GM12891 (cell line): Measurements from ENCODE around the gene ELAC2.

ENCODE experiments used
- POLR2A ChIP-seq: IDR thresholded peaks from 2 replicates; pipeline ENCODE4 v1.6.1; 2011; ENCODE audit warnings: low read depth, low read length, control low read depth
- TAF1 ChIP-seq: IDR thresholded peaks from 2 replicates; pipeline ENCODE4 v1.6.1; 2011; ENCODE audit warnings: low read depth, low read length, control low read depth

DNA sequence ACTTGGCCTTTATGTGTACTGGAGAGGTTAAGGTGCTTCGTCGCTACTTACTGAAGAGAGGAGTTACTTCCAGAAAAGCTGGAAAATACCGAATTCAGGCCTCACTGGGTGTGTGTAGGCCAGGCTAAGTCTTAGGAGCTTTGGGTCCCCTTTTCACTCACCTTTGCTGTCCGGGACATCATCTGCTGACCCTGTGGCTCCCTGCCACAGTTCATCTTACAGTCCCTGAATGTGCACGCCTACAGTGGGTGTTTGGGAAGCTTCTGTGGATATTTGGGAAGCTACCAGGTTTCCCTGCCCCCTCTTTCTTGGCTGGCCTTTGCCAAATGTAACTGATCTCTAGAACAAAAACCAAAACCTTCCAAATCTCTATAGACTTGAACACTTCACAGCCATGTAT, 51.4 kb downstream of the ELAC2 start:
- no peak for TF ChIP-seq POLR2A
- TF ChIP-seq TAF1: no peak
